RWPE1 (cell line): ENCODE data around the gene WRNIP1.

Experiments
- CTCF ChIA-PET: fragments of 350-600 bp; sonication (Branson Sonifier 250); formaldehyde crosslinking; extraction: SDS; loops from one replicate; lab custom pipeline; 2021; lab: Yijun Ruan, JAX
- POLR2A ChIA-PET: fragments of 400-600 bp; formaldehyde crosslinking; extraction: SDS; loops from one replicate; lab custom pipeline; 2020; ENCODE audit warnings: antibody characterized with exemption; ENCODE audit not compliant: low non-redundant PET; lab: Yijun Ruan, JAX
- DNase-seq: peaks from one replicate; pipeline ENCODE4 v3.0.0; 2012; ENCODE audit warnings: low spot score
- H3K27ac ChIP-seq: fragments of 450-650 bp; 2 replicates; pipeline ENCODE4 v1.5.1; 2017
- TF ChIP-seq, protein P1 (sequence below): fragments of 450-650 bp; conservative IDR thresholded peaks from 2 replicates; pipeline ENCODE4 v1.5.1; 2017; ENCODE audit warnings: low read depth, mild to moderate bottlenecking

The WRNIP1 gene

DNA sequence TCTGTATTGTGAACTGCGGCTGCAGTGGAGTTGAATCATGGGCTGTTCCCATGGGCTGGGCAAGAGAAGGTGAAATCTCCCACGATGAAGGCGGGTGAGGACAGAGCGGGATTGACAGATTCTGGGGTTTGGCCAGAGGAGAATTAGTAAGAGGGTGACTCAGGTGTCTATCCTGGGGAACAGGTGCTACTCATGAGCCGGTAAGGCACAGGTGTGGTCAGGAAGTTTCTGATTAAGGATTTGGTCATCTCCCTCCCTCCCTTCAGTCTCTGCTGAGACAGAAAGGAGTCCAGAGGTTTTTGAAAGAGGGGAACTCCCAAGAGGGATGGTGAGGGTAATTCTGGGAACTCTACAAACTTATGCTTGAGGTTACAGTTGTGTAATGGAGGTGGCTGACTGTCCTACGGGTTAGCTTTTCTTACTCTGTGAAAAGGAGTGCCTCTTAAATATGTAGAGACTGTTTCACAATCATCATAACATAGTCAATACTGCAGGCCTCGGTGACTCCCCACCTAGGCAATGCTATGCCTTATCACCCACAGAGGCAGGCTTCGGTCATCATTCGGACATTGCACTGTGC, 45.0 kb downstream of the WRNIP1 start:
- peak; percentile 97 for DNase-seq
- TF ChIP-seq, protein P1, sequence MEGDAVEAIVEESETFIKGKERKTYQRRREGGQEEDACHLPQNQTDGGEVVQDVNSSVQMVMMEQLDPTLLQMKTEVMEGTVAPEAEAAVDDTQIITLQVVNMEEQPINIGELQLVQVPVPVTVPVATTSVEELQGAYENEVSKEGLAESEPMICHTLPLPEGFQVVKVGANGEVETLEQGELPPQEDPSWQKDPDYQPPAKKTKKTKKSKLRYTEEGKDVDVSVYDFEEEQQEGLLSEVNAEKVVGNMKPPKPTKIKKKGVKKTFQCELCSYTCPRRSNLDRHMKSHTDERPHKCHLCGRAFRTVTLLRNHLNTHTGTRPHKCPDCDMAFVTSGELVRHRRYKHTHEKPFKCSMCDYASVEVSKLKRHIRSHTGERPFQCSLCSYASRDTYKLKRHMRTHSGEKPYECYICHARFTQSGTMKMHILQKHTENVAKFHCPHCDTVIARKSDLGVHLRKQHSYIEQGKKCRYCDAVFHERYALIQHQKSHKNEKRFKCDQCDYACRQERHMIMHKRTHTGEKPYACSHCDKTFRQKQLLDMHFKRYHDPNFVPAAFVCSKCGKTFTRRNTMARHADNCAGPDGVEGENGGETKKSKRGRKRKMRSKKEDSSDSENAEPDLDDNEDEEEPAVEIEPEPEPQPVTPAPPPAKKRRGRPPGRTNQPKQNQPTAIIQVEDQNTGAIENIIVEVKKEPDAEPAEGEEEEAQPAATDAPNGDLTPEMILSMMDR: no peak
- peak overlapping the region; percentile 44 for H3K27ac ChIP-seq
- ChIA-PET POLR2A (no interaction called here), CTCF (interaction anchor here (0.9 kb wide), 2 partner anchors 36 to 123 kb away, joined by 3 to 5 read pairs; no protein-coding TSS in a partner anchor)

DNA sequence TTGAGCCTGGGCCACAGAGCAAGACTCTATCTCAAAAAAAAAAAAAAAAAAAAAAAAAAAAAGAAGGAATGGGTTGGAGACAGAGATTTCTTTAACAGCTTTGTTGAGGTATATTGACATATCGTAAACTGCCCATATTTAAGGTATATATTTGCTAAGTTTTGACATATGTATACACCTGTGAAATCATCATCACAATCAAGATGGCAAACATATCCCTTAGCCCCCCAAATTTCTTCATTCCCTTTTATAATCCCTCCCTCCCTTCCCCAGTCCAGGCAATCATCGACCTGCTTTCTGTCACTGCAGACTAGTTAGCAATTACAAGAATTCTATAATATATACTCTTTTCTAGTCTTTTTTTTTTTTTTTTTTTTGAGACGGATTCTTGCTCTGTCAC, 47.5 kb downstream of the WRNIP1 start:
- ChIA-PET POLR2A (no interaction called here), CTCF (no interaction called here)
- TF ChIP-seq, protein P1: no peak

DNA sequence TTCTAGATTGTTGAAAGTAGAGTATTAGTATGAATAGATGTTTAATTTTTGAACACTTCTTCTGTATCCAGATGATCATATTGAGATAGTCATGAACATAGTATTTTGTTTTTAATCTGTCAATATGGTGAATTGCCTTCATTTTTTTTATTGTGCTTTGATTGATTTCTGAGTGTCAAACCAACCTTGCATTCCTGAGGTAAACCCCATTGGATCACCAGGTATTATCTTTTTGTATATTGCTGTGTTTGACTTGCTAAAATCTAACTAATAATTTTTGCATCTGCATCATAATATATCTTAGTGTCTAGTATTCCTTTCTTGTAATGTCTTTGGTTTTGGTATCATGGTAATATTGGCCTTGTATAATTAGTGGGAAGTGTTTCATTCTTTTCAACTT, 51.0 kb downstream of the WRNIP1 start:
- ChIA-PET POLR2A (no interaction called here), CTCF (interaction anchor here (0.6 kb wide), 1 partner anchor 263 kb away, joined by 3 read pairs; no protein-coding TSS in a partner anchor)
- TF ChIP-seq, protein P1: no peak
- H3K27ac ChIP-seq: no peak overlapping the region
- no peak for DNase-seq

More for the DNA sequence above, 47.5 kb downstream of the WRNIP1 start:
- H3K27ac ChIP-seq: no peak overlapping the region
- DNase-seq: no peak

DNA sequence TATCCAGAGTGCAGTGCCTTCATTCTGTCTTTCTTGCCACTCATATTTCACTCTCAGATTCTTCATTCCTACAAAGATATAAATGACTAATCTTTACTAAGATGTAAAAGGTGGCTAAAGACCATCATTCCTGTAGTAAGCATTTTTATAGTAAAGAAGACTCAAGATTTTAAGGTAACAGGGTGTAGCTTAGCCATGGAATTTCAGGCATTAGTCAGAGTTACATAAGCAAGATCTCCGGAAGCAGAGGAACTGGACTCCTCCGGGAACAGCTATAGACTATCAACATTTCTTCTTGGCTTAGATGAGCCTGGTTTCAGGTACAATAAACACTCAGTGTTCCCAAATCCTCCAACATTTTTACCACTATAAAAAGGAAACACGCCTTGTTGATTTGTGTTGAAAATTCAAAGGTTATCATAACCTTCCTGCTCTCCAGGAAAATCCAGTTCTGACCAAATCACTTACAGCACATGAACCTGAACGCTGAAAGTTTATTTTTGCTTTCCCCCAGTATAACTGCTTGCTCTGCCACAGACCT, 52.8 kb downstream of the WRNIP1 start:
- DNase-seq: peak; percentile 70
- TF ChIP-seq, protein P1: no peak
- no peak overlapping the region for H3K27ac ChIP-seq
- CTCF ChIA-PET: interaction anchor here (0.6 to 1.3 kb wide), 3 partner anchors 20 to 29 kb away, joined by 3 to 4 read pairs (median 3); no protein-coding TSS in a partner anchor
- POLR2A ChIA-PET: no interaction called here

DNA sequence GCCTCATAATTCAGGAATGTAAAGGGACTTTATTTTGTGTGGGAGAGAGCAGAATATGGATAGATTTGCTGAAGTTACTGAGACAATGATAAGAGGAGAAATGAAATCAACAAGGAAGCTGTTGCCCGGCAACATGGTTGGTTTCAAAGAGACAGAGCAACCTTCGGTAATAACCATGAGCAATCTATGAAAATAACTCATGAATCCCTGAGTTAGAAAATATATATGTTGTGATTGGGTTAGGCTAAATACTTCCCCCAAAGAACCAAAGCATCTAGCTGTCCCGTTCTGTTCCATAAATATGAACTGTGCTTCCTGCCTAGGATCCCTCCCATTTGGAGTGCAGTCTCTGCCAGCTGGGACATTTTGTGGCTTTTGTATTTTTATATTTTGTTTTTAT, 53.4 kb downstream of the WRNIP1 start:
- ChIA-PET CTCF (interaction anchor here (0.7 to 1.3 kb wide), 3 partner anchors 27 to 54 kb away, joined by 3 to 6 read pairs (median 4); no protein-coding TSS in a partner anchor), POLR2A (no interaction called here)
- TF ChIP-seq, protein P1: no peak
- DNase-seq: no peak
- no peak overlapping the region for H3K27ac ChIP-seq

DNA sequence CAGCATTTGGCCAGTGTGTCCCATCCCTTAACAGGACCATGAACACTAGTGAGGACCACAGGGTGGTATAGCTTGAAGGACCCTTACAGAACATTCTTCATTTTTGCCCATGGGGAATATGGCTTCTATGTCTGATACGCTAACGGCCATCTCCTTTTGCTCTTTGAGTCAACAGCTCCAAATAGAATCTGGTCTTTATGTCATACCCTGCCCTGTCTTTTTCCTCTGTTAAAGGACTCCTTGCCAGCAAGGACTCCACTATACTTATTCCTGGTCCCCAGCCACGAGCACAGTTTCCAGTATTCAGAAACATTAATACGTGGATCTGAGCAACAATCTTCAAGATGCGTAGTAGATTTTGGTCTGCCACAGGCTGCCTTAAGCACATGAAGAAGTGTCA, 53.9 kb downstream of the WRNIP1 start:
- POLR2A ChIA-PET: no interaction called here
- no peak overlapping the region for H3K27ac ChIP-seq
- TF ChIP-seq, protein P1: no peak
- CTCF ChIA-PET: interaction anchor here (0.7 to 1.3 kb wide), 2 partner anchors 28 to 54 kb away, joined by 4 to 6 read pairs; no protein-coding TSS in a partner anchor
- no peak for DNase-seq
